ENCODE data around the gene HDAC4.

DNA sequence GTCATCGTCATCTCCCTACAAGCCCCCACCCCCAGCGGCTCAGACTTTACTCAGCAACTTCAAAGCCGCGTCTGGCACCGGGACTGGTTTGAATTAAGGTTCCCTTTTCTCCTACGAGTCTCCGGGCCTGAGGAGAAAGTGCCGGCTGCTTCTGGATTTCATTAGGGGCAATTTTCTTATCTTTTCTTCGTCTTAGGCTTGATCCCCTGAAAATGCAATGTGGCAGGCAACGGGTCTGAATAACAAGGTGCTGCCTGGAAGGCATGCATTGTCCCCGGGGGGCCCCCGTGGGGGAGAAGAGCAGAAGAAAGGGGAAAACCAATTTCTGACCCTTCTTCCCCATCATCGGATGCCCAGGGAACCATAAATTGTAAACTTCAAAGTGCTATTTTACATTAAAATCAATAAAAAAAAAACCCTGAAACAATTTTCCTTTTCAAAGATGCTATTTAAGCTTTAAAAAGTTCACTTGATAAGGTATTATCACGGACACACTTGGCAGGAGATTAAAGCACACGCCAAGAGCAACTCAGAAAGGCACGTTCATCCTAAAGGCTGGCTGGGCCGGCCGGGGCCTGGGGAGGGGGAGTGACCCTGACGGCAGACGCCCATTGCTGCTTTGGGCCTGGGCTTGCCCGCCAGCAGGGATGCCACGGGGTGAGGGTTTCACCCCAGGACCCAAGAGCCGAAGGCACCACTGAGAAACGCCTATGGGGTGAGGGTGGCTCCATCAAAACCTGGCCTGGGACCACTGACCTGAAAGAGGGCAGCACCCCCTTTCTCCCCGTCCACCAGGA lies 322.5 kb downstream of the HDAC4 start:
- TF ChIP-seq, protein P1, sequence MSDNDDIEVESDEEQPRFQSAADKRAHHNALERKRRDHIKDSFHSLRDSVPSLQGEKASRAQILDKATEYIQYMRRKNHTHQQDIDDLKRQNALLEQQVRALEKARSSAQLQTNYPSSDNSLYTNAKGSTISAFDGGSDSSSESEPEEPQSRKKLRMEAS (IDR thresholded peaks at IDR 0.05): no peak
- TF ChIP-seq, protein P2, sequence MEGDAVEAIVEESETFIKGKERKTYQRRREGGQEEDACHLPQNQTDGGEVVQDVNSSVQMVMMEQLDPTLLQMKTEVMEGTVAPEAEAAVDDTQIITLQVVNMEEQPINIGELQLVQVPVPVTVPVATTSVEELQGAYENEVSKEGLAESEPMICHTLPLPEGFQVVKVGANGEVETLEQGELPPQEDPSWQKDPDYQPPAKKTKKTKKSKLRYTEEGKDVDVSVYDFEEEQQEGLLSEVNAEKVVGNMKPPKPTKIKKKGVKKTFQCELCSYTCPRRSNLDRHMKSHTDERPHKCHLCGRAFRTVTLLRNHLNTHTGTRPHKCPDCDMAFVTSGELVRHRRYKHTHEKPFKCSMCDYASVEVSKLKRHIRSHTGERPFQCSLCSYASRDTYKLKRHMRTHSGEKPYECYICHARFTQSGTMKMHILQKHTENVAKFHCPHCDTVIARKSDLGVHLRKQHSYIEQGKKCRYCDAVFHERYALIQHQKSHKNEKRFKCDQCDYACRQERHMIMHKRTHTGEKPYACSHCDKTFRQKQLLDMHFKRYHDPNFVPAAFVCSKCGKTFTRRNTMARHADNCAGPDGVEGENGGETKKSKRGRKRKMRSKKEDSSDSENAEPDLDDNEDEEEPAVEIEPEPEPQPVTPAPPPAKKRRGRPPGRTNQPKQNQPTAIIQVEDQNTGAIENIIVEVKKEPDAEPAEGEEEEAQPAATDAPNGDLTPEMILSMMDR (IDR thresholded peaks at IDR 0.05; ENCODE audit: low read depth, low read length, missing input control): no peak
- no peak for TF ChIP-seq YY1 (IDR thresholded peaks at IDR 0.05)
- TF ChIP-seq RXRA (IDR thresholded peaks at IDR 0.05): no peak
- TF ChIP-seq, protein P3, sequence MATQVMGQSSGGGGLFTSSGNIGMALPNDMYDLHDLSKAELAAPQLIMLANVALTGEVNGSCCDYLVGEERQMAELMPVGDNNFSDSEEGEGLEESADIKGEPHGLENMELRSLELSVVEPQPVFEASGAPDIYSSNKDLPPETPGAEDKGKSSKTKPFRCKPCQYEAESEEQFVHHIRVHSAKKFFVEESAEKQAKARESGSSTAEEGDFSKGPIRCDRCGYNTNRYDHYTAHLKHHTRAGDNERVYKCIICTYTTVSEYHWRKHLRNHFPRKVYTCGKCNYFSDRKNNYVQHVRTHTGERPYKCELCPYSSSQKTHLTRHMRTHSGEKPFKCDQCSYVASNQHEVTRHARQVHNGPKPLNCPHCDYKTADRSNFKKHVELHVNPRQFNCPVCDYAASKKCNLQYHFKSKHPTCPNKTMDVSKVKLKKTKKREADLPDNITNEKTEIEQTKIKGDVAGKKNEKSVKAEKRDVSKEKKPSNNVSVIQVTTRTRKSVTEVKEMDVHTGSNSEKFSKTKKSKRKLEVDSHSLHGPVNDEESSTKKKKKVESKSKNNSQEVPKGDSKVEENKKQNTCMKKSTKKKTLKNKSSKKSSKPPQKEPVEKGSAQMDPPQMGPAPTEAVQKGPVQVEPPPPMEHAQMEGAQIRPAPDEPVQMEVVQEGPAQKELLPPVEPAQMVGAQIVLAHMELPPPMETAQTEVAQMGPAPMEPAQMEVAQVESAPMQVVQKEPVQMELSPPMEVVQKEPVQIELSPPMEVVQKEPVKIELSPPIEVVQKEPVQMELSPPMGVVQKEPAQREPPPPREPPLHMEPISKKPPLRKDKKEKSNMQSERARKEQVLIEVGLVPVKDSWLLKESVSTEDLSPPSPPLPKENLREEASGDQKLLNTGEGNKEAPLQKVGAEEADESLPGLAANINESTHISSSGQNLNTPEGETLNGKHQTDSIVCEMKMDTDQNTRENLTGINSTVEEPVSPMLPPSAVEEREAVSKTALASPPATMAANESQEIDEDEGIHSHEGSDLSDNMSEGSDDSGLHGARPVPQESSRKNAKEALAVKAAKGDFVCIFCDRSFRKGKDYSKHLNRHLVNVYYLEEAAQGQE (IDR thresholded peaks at IDR 0.05): no peak
- TF ChIP-seq TAF1 (conservative IDR thresholded peaks at IDR 0.05): no peak
- TF ChIP-seq GABPA (IDR thresholded peaks at IDR 0.05 in 1 of 2, conservative IDR thresholded peaks at IDR 0.05 in 1 of 2): no peak
- TF ChIP-seq, protein P4, sequence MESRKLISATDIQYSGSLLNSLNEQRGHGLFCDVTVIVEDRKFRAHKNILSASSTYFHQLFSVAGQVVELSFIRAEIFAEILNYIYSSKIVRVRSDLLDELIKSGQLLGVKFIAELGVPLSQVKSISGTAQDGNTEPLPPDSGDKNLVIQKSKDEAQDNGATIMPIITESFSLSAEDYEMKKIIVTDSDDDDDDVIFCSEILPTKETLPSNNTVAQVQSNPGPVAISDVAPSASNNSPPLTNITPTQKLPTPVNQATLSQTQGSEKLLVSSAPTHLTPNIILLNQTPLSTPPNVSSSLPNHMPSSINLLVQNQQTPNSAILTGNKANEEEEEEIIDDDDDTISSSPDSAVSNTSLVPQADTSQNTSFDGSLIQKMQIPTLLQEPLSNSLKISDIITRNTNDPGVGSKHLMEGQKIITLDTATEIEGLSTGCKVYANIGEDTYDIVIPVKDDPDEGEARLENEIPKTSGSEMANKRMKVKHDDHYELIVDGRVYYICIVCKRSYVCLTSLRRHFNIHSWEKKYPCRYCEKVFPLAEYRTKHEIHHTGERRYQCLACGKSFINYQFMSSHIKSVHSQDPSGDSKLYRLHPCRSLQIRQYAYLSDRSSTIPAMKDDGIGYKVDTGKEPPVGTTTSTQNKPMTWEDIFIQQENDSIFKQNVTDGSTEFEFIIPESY (IDR thresholded peaks at IDR 0.05): no peak
- TF ChIP-seq RAD21 (IDR thresholded peaks at IDR 0.05): no peak
- no peak for TF ChIP-seq EGR1 (IDR thresholded peaks at IDR 0.05; ENCODE audit: low read depth in 2 of 2)
- TF ChIP-seq SP1 (IDR thresholded peaks at IDR 0.05): no peak
- TF ChIP-seq JUND (IDR thresholded peaks at IDR 0.05): no peak
- TF ChIP-seq FOXA1 (IDR thresholded peaks at IDR 0.05): no peak
